ENCODE measurements around the gene MAD1L1. TPM values are rescaled to one million over a fixed set of nuclear protein-coding genes. Genes with fewer than 3 reads are reported as not detected.

MAD1L1 gene
- total RNA-seq, 2 experiments from 2014 or later, result 58.3 to 65.3 TPM

DNA sequence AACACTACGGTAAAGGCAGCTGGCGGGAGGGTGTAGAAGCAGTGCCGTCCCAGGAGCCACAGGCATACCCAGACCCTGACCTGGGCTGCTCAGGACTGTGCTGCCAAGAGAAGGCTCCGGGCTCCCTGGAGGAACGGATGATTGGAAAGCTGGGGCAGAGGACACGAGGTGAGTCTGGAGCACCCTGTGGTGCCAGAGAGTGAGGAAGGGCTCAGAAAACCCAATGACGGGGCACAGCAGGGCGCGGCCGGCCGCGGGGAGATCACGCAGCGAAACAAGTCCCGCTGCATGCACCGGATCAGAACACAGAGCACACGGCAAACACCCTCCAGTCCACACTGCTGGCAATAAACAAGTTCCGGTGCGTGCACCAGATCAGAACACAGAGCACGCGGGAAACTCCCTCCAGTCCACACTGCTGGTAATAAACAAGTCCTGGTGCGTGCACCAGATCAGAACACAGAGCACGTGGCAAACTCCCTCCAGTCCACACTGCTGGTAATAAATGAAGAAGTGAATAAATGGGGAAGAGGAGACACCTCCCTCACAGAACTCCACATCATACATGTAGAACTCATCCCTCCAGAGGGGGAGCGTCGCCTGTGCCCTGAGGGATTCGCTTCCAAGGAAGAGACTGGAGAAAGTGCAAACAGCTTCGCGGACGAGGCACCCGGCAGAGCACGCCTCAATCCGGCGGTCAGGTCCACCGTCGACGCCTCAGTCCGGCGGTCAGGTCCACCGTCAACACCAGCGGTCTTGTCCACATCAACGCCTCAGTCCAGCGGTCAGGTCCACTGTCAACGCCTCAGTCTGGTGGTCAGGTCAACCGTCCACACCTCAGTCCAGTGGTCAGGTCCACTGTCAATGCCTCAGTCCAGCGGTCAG is 265.0 kb downstream of the MAD1L1 start:
- Histone ChIP-seq H3K9me3 (ENCODE audit: low read length) (no peaks in the 10 kb centered on the region), H3K27ac (ENCODE audit: low read depth, low read length, poor library complexity, severe bottlenecking) (no peak overlapping the region), H3K4me2 (ENCODE audit: low read length) (no peak overlapping the region), H4K20me1 (ENCODE audit: insufficient read depth, low read length) (no peaks in the 10 kb centered on the region), H3K9me2 (ENCODE audit: insufficient read depth, low read length) (no peaks in the 10 kb centered on the region), H3K36me3 (ENCODE audit: insufficient read depth, low read length) (peaks cover 11% of the 10 kb centered on the region; the same call in 1 of the 2 replicates), H3K4me3 (ENCODE audit: low read depth, low read length, poor library complexity, severe bottlenecking) (no peak overlapping the region), H3K4me1 (ENCODE audit: insufficient read depth, low read length, poor library complexity, severe bottlenecking) (no peaks in the 10 kb centered on the region), H3K79me2 (ENCODE audit: insufficient read depth, low read depth, low read length) (no peaks in the 10 kb centered on the region), H2AFZ (ENCODE audit: low read length) (no peak overlapping the region)
- BruUV-seq (replicated peaks), result no TSS peak
- no peak for DNase-seq (ENCODE audit: low spot score)
- CTCF ChIA-PET (ENCODE audit: unreplicated experiment), result no interaction called here
- POLR2A ChIA-PET, result no interaction called here
- TF ChIP-seq, protein P1, sequence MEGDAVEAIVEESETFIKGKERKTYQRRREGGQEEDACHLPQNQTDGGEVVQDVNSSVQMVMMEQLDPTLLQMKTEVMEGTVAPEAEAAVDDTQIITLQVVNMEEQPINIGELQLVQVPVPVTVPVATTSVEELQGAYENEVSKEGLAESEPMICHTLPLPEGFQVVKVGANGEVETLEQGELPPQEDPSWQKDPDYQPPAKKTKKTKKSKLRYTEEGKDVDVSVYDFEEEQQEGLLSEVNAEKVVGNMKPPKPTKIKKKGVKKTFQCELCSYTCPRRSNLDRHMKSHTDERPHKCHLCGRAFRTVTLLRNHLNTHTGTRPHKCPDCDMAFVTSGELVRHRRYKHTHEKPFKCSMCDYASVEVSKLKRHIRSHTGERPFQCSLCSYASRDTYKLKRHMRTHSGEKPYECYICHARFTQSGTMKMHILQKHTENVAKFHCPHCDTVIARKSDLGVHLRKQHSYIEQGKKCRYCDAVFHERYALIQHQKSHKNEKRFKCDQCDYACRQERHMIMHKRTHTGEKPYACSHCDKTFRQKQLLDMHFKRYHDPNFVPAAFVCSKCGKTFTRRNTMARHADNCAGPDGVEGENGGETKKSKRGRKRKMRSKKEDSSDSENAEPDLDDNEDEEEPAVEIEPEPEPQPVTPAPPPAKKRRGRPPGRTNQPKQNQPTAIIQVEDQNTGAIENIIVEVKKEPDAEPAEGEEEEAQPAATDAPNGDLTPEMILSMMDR (conservative IDR thresholded peaks at IDR 0.05; ENCODE audit: low read length), result no peak
- no peak for TF ChIP-seq EZH2phosphoT487 (IDR thresholded peaks at IDR 0.05; ENCODE audit: borderline replicate concordance, low read depth, low read length)
- intact Hi-C loops (cut with micrococcal nuclease; ENCODE audit: unreplicated experiment), result no loop called here

DNA sequence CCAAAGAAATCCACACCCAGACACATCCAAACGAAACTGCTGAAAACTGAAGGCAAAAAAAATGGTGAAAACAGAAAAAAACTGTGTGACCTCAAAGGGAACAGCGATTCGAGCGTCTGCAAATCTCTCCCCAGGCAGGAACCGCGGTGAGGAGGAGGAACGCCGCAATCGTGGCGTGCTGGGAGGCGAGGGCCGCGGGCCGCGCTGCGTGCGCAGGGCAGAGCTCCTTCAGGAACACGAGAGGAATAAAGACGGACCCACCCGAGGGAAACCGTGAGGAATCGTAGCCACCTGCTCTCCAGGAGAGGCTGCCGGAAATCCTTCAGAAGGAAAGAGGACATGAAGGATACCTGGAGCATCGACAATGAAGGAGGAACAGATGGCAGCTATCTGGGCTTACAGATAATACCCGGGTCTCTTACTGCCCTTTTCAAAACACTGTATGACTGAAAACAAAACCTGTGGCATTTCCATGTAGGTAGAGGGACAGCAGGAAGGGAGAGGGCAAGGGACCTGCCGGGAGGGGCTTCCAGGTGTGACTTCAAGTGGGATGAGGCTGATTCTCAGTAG is 266.0 kb downstream of the MAD1L1 start:
- Histone ChIP-seq H3K27ac (ENCODE audit: low read depth, low read length, poor library complexity, severe bottlenecking) (no peak overlapping the region), H3K4me3 (ENCODE audit: low read depth, low read length, poor library complexity, severe bottlenecking) (no peak overlapping the region), H3K36me3 (ENCODE audit: insufficient read depth, low read length) (peaks cover 19% of the 10 kb centered on the region), H3K9me2 (ENCODE audit: insufficient read depth, low read length) (no peaks in the 10 kb centered on the region), H4K20me1 (ENCODE audit: insufficient read depth, low read length) (no peaks in the 10 kb centered on the region), H3K9me3 (ENCODE audit: low read length) (no peaks in the 10 kb centered on the region), H3K4me1 (ENCODE audit: insufficient read depth, low read length, poor library complexity, severe bottlenecking) (no peaks in the 10 kb centered on the region), H3K79me2 (ENCODE audit: insufficient read depth, low read depth, low read length) (no peaks in the 10 kb centered on the region), H2AFZ (ENCODE audit: low read length) (no peak overlapping the region), H3K4me2 (ENCODE audit: low read length) (no peak overlapping the region)
- no peak for DNase-seq (ENCODE audit: low spot score)
- TF ChIP-seq EZH2phosphoT487 (IDR thresholded peaks at IDR 0.05; ENCODE audit: borderline replicate concordance, low read depth, low read length), result no peak
- TF ChIP-seq, protein P1 (conservative IDR thresholded peaks at IDR 0.05; ENCODE audit: low read length), result no peak
- BruUV-seq (replicated peaks), result no TSS peak
- POLR2A ChIA-PET, result no interaction called here
- CTCF ChIA-PET (ENCODE audit: unreplicated experiment), result no interaction called here
- intact Hi-C loops (cut with micrococcal nuclease; ENCODE audit: unreplicated experiment), result no loop called here

All from OCI-LY7 (cell line).